Endothelial cell of umbilical vein (primary cell): Measurements from ENCODE around the gene TMIE. TPM values are rescaled to one million over a fixed set of nuclear protein-coding genes. Genes with fewer than 3 reads are reported as not detected.

Experiments
- BruUV-seq: library from RNA; stranded (reverse); fragments of 400-500 nt; replicated peaks from 2 replicates; lab custom pipeline; 2021; lab: Mats Ljungman, UMichigan
- CTCF ChIA-PET: fragments of 300-600, 350-600 bp; sonication (Branson Sonifier 250); formaldehyde crosslinking; loops from one replicate; lab custom pipeline; 2021; ENCODE audit warnings: antibody characterized with exemption, inconsistent platforms; lab: Charles Lee
- POLR2A ChIA-PET: fragments of 300-600, 350-600 bp; sonication (Branson Sonifier 250); formaldehyde crosslinking; loops from one replicate; lab custom pipeline; 2021; ENCODE audit warnings: antibody characterized with exemption, inconsistent platforms; lab: Charles Lee
- DNase-seq: peaks from one replicate; pipeline ENCODE4 v3.0.0-alpha.2; 2011; ENCODE audit warnings: low read depth, low spot score
- FAIRE-seq: peaks from 2 replicates; lab custom pipeline; 2011; peaks lifted over from hg19 to GRCh38; lab: Jason Lieb, UNC
- H2AFZ ChIP-seq: 2 replicates; pipeline ENCODE4 v1.6.0; 2012; ENCODE audit warnings: low read depth, low read length, control low read depth, inconsistent platforms
- H3K27ac ChIP-seq: 2 replicates; pipeline ENCODE4 v1.5.1; 2011; ENCODE audit warnings: low read depth, mild to moderate bottlenecking, control low read depth, low read length, moderate library complexity; ENCODE audit not compliant: insufficient read depth
- H3K27me3 ChIP-seq, 2 experiments: 2 replicates each; pipeline versions ENCODE4 v1.6.0 to v1.6.1; 2011; ENCODE audit warnings: low read length in 2 of 2, mixed read lengths in 1 of 2; ENCODE audit not compliant: control insufficient read depth in 2 of 2, insufficient read depth in 2 of 2
- H3K36me3 ChIP-seq, 2 experiments: 2 replicates in 1 of 2; 3 replicates in 1 of 2; pipeline ENCODE4 v1.5.1; 2011; ENCODE audit warnings: low read length in 2 of 2, mild to moderate bottlenecking in 1 of 2, moderate library complexity in 1 of 2; ENCODE audit not compliant: control insufficient read depth in 2 of 2, insufficient read depth in 2 of 2; ENCODE audit errors: extremely low read depth in 1 of 2
- H3K4me1 ChIP-seq: 3 replicates; pipeline ENCODE4 v1.5.1; 2011; ENCODE audit warnings: mild to moderate bottlenecking, low read length; ENCODE audit not compliant: control insufficient read depth, insufficient read depth; ENCODE audit errors: extremely low read depth
- H3K4me2 ChIP-seq: 2 replicates; pipeline ENCODE4 v1.6.1; 2011; ENCODE audit warnings: low read length, control low read depth, mixed read lengths; ENCODE audit not compliant: insufficient read depth
- H3K4me3 ChIP-seq, 3 experiments: fragments of 200-600 bp in 1 of 3; sonication (generic), shearing (Covaris generic) in 1 of 3; replicated peaks in 1 of 3; 2 replicates each; pipeline ENCODE4 v1.5.1; 2011 to 2016; ENCODE audit warnings: control low read depth in 3 of 3, low read length in 3 of 3, mild to moderate bottlenecking in 2 of 3, inconsistent platforms in 1 of 3, low read depth in 1 of 3, moderate library complexity in 1 of 3; ENCODE audit not compliant: insufficient read depth in 1 of 3
- H3K79me2 ChIP-seq: 2 replicates; pipeline ENCODE4 v1.6.0; 2012; ENCODE audit warnings: low read length, inconsistent platforms; ENCODE audit not compliant: control insufficient read depth, insufficient read depth
- H3K9ac ChIP-seq: replicated peaks from 2 replicates; pipeline ENCODE3; 2011; ENCODE audit warnings: low read length, control low read depth; ENCODE audit not compliant: insufficient read depth; ENCODE audit errors: extremely low read depth
- H3K9me1 ChIP-seq: replicated peaks from 3 replicates; pipeline ENCODE4 v1.6.0; 2011; ENCODE audit warnings: mild to moderate bottlenecking, low read length; ENCODE audit not compliant: control insufficient read depth, insufficient read depth; ENCODE audit errors: extremely low read depth
- H3K9me3 ChIP-seq: replicated peaks from 2 replicates; pipeline ENCODE4 v1.5.1; 2012; ENCODE audit warnings: low read length, inconsistent platforms; ENCODE audit not compliant: control insufficient read depth, insufficient read depth
- H4K20me1 ChIP-seq: replicated peaks from 2 replicates; pipeline ENCODE3; 2011; ENCODE audit warnings: mild to moderate bottlenecking, low read length; ENCODE audit not compliant: control insufficient read depth, insufficient read depth; ENCODE audit errors: extremely low read depth
- EZH2 ChIP-seq: IDR thresholded peaks from 2 replicates; pipeline ENCODE4 v1.6.1; 2012; ENCODE audit warnings: borderline replicate concordance, low read depth, mild to moderate bottlenecking, moderate library complexity, low read length, inconsistent platforms; ENCODE audit not compliant: severe bottlenecking
- GATA2 ChIP-seq: IDR thresholded peaks from 2 replicates; pipeline ENCODE4 v1.7.0; 2011; ENCODE audit warnings: low read depth, mild to moderate bottlenecking, moderate library complexity, mixed read lengths, low read length; ENCODE audit not compliant: insufficient read length, insufficient read depth
- JUN ChIP-seq: IDR thresholded peaks from 2 replicates; pipeline ENCODE4 v1.6.1; 2011; ENCODE audit warnings: borderline replicate concordance, low read depth; ENCODE audit not compliant: insufficient read length, insufficient read depth
- POLR2A ChIP-seq: IDR thresholded peaks from 2 replicates; pipeline ENCODE4 v1.6.1; 2012; ENCODE audit warnings: low read depth, mild to moderate bottlenecking, control low read depth, low read length
- POLR2AphosphoS5 ChIP-seq: IDR thresholded peaks from 2 replicates; pipeline ENCODE4 v1.6.1; 2012; ENCODE audit warnings: low read depth, mild to moderate bottlenecking, control low read depth, low read length, moderate library complexity; ENCODE audit not compliant: insufficient read depth
- dilution Hi-C: fragments of 300-500 bp; cut with MboI; formaldehyde crosslinking; loops from one replicate; pipeline ENCODE4 v1.15.0; 2019; ENCODE audit warnings: low sequenced_read_pairs; ENCODE audit not compliant: extremely low pct_ligation_motif_present
- intact Hi-C: fragments of 100-400 bp; cut with micrococcal nuclease; formaldehyde crosslinking; loops from one replicate; pipeline ENCODE4 v1.10.0; 2022
- polyA plus RNA-seq, 4 experiments: library from polyadenylated mRNA; depleted of rRNA in 3 of 4; stranded (reverse) in 3 of 4; unstranded in 1 of 4; fragments of >200 nt; gene quantifications; 2 replicates each; pipeline versions ENCODE4 v1.2.1 to v1.2.3, GENCODE V29; 2011 to 2012; ENCODE audit warnings: missing spikeins in 1 of 4
- total RNA-seq: library from RNA; stranded (reverse); gene quantifications from 2 replicates; pipeline ENCODE4 v1.2.3, GENCODE V29; 2021
- TF ChIP-seq, protein P1 (sequence below): IDR thresholded peaks from 2 replicates; pipeline ENCODE4 v1.6.1; 2011; ENCODE audit not compliant: insufficient read depth, insufficient read length
- TF ChIP-seq, protein P2 (sequence below), 2 donors: IDR thresholded peaks; 1 replicate in 1 of 2; 2 replicates in 1 of 2; pipeline ENCODE4 v1.5.1; 2011; ENCODE audit warnings: low read length in 2 of 2, mild to moderate bottlenecking in 2 of 2, moderate library complexity in 2 of 2, control low read depth in 1 of 2, inconsistent platforms in 1 of 2, low read depth in 1 of 2; ENCODE audit not compliant: insufficient read depth in 1 of 2; ENCODE audit errors: extremely low read depth in 1 of 2

The TMIE gene
- total and polyA plus RNA-seq, 2 donors (not counting 3 experiments of a cell fraction or from before 2014, with no cell fraction given): 0.15 to 0.27 TPM

- Histone ChIP-seq H3K9me3 (no peaks in the 10 kb centered on the region), H3K27me3 (no peaks in the 10 kb centered on the region), H3K4me2 (no peak overlapping the region), H3K9ac (no peak overlapping the region), H3K36me3 (no peaks in the 10 kb centered on the region), H2AFZ (no peak overlapping the region), H3K9me1 (no peaks in the 10 kb centered on the region), H3K4me1 (no peaks in the 10 kb centered on the region), H3K27ac (no peak overlapping the region), H4K20me1 (no peaks in the 10 kb centered on the region), H3K4me3 (no peak overlapping the region), H3K79me2 (no peaks in the 10 kb centered on the region)
- BruUV-seq: no TSS peak
- ChIA-PET POLR2A (no interaction called here), CTCF (interaction anchor here (1.6 kb wide), 1 partner anchor 8 kb away, joined by 7 read pairs; no protein-coding TSS in a partner anchor)
- intact Hi-C loops (no loop called here), dilution Hi-C loops (no loop called here)
- FAIRE-seq (no peak), DNase-seq (no peak)
- TF ChIP-seq, protein P1, sequence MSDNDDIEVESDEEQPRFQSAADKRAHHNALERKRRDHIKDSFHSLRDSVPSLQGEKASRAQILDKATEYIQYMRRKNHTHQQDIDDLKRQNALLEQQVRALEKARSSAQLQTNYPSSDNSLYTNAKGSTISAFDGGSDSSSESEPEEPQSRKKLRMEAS: no peak
- TF ChIP-seq GATA2 (no peak), POLR2A (no peak), POLR2AphosphoS5 (no peak)
Measured at GRCh38 chr3:46671541-46672348, 29.4 kb upstream of the TMIE start.

GRCh38 chr3:46672349-46672695 lies 28.9 kb upstream of the TMIE start:
- no TSS peak for BruUV-seq
- no peaks in the 10 kb centered on the region for H3K36me3 ChIP-seq
- CTCF ChIA-PET: interaction anchor here (1.6 kb wide), 1 partner anchor 8 kb away, joined by 7 read pairs; no protein-coding TSS in a partner anchor
- TF ChIP-seq, protein P1: no peak
- TF ChIP-seq, protein P2, sequence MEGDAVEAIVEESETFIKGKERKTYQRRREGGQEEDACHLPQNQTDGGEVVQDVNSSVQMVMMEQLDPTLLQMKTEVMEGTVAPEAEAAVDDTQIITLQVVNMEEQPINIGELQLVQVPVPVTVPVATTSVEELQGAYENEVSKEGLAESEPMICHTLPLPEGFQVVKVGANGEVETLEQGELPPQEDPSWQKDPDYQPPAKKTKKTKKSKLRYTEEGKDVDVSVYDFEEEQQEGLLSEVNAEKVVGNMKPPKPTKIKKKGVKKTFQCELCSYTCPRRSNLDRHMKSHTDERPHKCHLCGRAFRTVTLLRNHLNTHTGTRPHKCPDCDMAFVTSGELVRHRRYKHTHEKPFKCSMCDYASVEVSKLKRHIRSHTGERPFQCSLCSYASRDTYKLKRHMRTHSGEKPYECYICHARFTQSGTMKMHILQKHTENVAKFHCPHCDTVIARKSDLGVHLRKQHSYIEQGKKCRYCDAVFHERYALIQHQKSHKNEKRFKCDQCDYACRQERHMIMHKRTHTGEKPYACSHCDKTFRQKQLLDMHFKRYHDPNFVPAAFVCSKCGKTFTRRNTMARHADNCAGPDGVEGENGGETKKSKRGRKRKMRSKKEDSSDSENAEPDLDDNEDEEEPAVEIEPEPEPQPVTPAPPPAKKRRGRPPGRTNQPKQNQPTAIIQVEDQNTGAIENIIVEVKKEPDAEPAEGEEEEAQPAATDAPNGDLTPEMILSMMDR (IDR thresholded peaks at IDR 0.05; ENCODE audit: extremely low read depth in 1 of 2, insufficient read depth in 1 of 2, low read depth in 1 of 2, low read length in 2 of 2): no peak
- no peak for TF ChIP-seq EZH2
- no peak for TF ChIP-seq JUN
- no peak for TF ChIP-seq POLR2A
- no peak for TF ChIP-seq GATA2
- TF ChIP-seq POLR2AphosphoS5: no peak
- POLR2A ChIA-PET: no interaction called here
- H3K4me1 ChIP-seq: no peaks in the 10 kb centered on the region
- no peak overlapping the region for H3K9ac ChIP-seq
- H4K20me1 ChIP-seq: no peaks in the 10 kb centered on the region
- H3K27me3 ChIP-seq: no peaks in the 10 kb centered on the region
- no peak for DNase-seq
- no peaks in the 10 kb centered on the region for H3K9me3 ChIP-seq
- no peak for FAIRE-seq
- H3K4me3 ChIP-seq: no peak overlapping the region
- H2AFZ ChIP-seq: no peak overlapping the region
- H3K79me2 ChIP-seq: no peaks in the 10 kb centered on the region
- no peak overlapping the region for H3K4me2 ChIP-seq
- intact Hi-C loops: no loop called here
- H3K27ac ChIP-seq: no peak overlapping the region
- H3K9me1 ChIP-seq: no peaks in the 10 kb centered on the region
- dilution Hi-C loops: no loop called here
